SJSA1 (cell line): ENCODE data around the gene APPBP2. TPM values are rescaled to one million over a fixed set of nuclear protein-coding genes. Genes with fewer than 3 reads are reported as not detected.
"Not testable (repeated sequence)": the region's sequence is repeated elsewhere in the genome, so short reads cannot be mapped to it uniquely, and the experiment has no call there.

Source experiments
- DNase-seq, 2 experiments: peaks; one replicate each; pipeline ENCODE4 v3.0.0-alpha.2; 2015 to 2020; ENCODE audit warnings: low spot score in 2 of 2, low read depth in 1 of 2
- H3K27ac ChIP-seq: fragments of 250-450 bp; sonication (Bioruptor Pico); 2 replicates; pipeline ENCODE4 v1.5.1; 2020; ENCODE audit warnings: mild to moderate bottlenecking, moderate library complexity
- H3K27me3 ChIP-seq: fragments of 250-450 bp; sonication (Bioruptor Pico); replicated peaks from 2 replicates; pipeline ENCODE4 v1.5.1; 2020; ENCODE audit warnings: mild to moderate bottlenecking, moderate library complexity
- H3K36me3 ChIP-seq: fragments of 250-450 bp; sonication (Bioruptor Pico); 2 replicates; pipeline ENCODE4 v1.5.1; 2020; ENCODE audit warnings: mild to moderate bottlenecking
- H3K4me1 ChIP-seq: fragments of 250-450 bp; sonication (Bioruptor Pico); replicated peaks from 2 replicates; pipeline ENCODE4 v1.6.1; 2021; ENCODE audit warnings: mild to moderate bottlenecking
- H3K4me3 ChIP-seq: fragments of 250-450 bp; sonication (Bioruptor Pico); 2 replicates; pipeline ENCODE4 v1.5.1; 2020; ENCODE audit warnings: mild to moderate bottlenecking
- H3K9me3 ChIP-seq: fragments of 250-450 bp; sonication (Bioruptor Pico); replicated peaks from 2 replicates; pipeline ENCODE4 v1.5.1; 2020; ENCODE audit warnings: mild to moderate bottlenecking
- total RNA-seq: library from RNA; depleted of rRNA; stranded (reverse); fragments of >200 nt; shearing (Covaris generic); gene quantifications from 2 replicates; pipeline ENCODE4 v1.2.3, GENCODE V29; 2014

The APPBP2 gene
- total RNA-seq, 1 experiment from 2014 or later, result 49.4 TPM

GRCh38 chr17:60524463-60525327, 1.3 kb downstream of the APPBP2 start:
- DNase-seq, result peak; percentile 17 to 35
- Histone ChIP-seq H3K4me1 (peaks cover 13% of the 10 kb centered on the region), H3K36me3 (peaks cover 50% of the 10 kb centered on the region)

GRCh38 chr17:60523822-60524221, 2.2 kb downstream of the APPBP2 start:
- H3K27ac ChIP-seq, result no peak overlapping the region
- H3K4me3 ChIP-seq, result peak overlapping the region; percentile 93
- H3K9me3 ChIP-seq, result no peaks in the 10 kb centered on the region
- H3K4me1 ChIP-seq, result peaks cover 13% of the 10 kb centered on the region
- H3K27me3 ChIP-seq, result no peaks in the 10 kb centered on the region
- peaks cover 59% of the 10 kb centered on the region for H3K36me3 ChIP-seq
- DNase-seq, result no peak

More at GRCh38 chr17:60524463-60525327, 1.3 kb downstream of the APPBP2 start:
- Histone ChIP-seq H3K27me3 (no peaks in the 10 kb centered on the region), H3K4me3 (peak overlapping the region; percentile 93), H3K27ac (peak overlapping the region; percentile 90; the same call in 1 of the 2 replicates), H3K9me3 (no peaks in the 10 kb centered on the region)

GRCh38 chr17:60522889-60523626, 3.0 kb downstream of the APPBP2 start:
- peaks cover 13% of the 10 kb centered on the region for H3K4me1 ChIP-seq
- H3K27me3 ChIP-seq, result no peaks in the 10 kb centered on the region
- peaks cover 63% of the 10 kb centered on the region for H3K36me3 ChIP-seq
- peak in 1 of 2 experiments; percentile 4 for DNase-seq
- H3K27ac ChIP-seq, result no peak overlapping the region
- H3K4me3 ChIP-seq, result no peak overlapping the region
- no peaks in the 10 kb centered on the region for H3K9me3 ChIP-seq

GRCh38 chr17:60519795-60520194, 6.2 kb downstream of the APPBP2 start:
- no peak overlapping the region for H3K27ac ChIP-seq
- H3K36me3 ChIP-seq, result peaks cover 65% of the 10 kb centered on the region
- H3K27me3 ChIP-seq, result no peaks in the 10 kb centered on the region
- H3K4me1 ChIP-seq, result peaks cover 8% of the 10 kb centered on the region
- peak in 1 of 2 experiments; percentile 16 for DNase-seq
- H3K4me3 ChIP-seq, result no peak overlapping the region
- H3K9me3 ChIP-seq, result no peaks in the 10 kb centered on the region

- not testable (repeated sequence) for H3K9me3 ChIP-seq
- H3K36me3 ChIP-seq, result peaks cover 62% of the 10 kb centered on the region
- DNase-seq, result peak in 1 of 2 experiments; percentile 11
Measured at GRCh38 chr17:60515683-60516082, 10.4 kb downstream of the APPBP2 start.

GRCh38 chr17:60515199-60515598, 10.8 kb downstream of the APPBP2 start:
- H3K4me3 ChIP-seq, H3K27ac ChIP-seq, H3K9me3 ChIP-seq, H3K4me1 ChIP-seq, H3K27me3 ChIP-seq: not testable (repeated sequence)
- peak in 1 of 2 experiments; percentile 9 for DNase-seq
- peaks cover 60% of the 10 kb centered on the region for H3K36me3 ChIP-seq

More at GRCh38 chr17:60515683-60516082, 10.4 kb downstream of the APPBP2 start:
- not testable (repeated sequence) for H3K27me3 ChIP-seq, H3K27ac ChIP-seq, H3K4me1 ChIP-seq, H3K4me3 ChIP-seq

- no peaks in the 10 kb centered on the region for H3K9me3 ChIP-seq
- peaks cover 4% of the 10 kb centered on the region; the same call in 1 of the 2 replicates for H3K4me1 ChIP-seq
- no peak for DNase-seq
- no peak overlapping the region for H3K27ac ChIP-seq
- H3K27me3 ChIP-seq, result no peaks in the 10 kb centered on the region
- H3K36me3 ChIP-seq, result peaks cover 60% of the 10 kb centered on the region
- no peak overlapping the region for H3K4me3 ChIP-seq
Measured at GRCh38 chr17:60514500-60514899, 11.5 kb downstream of the APPBP2 start.

GRCh38 chr17:60514053-60514452, 12.0 kb downstream of the APPBP2 start:
- Histone ChIP-seq H3K9me3 (no peaks in the 10 kb centered on the region), H3K36me3 (peaks cover 55% of the 10 kb centered on the region), H3K4me1 (peaks cover 4% of the 10 kb centered on the region; the same call in 1 of the 2 replicates), H3K27me3 (no peaks in the 10 kb centered on the region), H3K4me3 (no peak overlapping the region), H3K27ac (no peak overlapping the region)
- DNase-seq, result peak in 1 of 2 experiments; percentile 19

- Histone ChIP-seq H3K27ac (no peak overlapping the region), H3K9me3 (no peaks in the 10 kb centered on the region), H3K36me3 (peaks cover 56% of the 10 kb centered on the region), H3K4me1 (peaks cover 4% of the 10 kb centered on the region; the same call in 1 of the 2 replicates), H3K27me3 (no peaks in the 10 kb centered on the region), H3K4me3 (no peak overlapping the region)
- DNase-seq, result peak in 1 of 2 experiments; percentile 33
Measured at GRCh38 chr17:60513014-60513413, 13.0 kb downstream of the APPBP2 start.

GRCh38 chr17:60510723-60511122, 15.3 kb downstream of the APPBP2 start:
- H3K36me3 ChIP-seq, result peaks cover 42% of the 10 kb centered on the region
- H3K4me1 ChIP-seq, result peaks cover 15% of the 10 kb centered on the region
- H3K4me3 ChIP-seq, result no peak overlapping the region
- no peaks in the 10 kb centered on the region for H3K27me3 ChIP-seq
- no peak for DNase-seq
- no peak overlapping the region for H3K27ac ChIP-seq
- H3K9me3 ChIP-seq, result no peaks in the 10 kb centered on the region

GRCh38 chr17:60510031-60510430, 16.0 kb downstream of the APPBP2 start:
- H3K36me3 ChIP-seq, result peaks cover 42% of the 10 kb centered on the region
- DNase-seq, result no peak
- no peaks in the 10 kb centered on the region for H3K9me3 ChIP-seq

GRCh38 chr17:60508384-60508980, 17.6 kb downstream of the APPBP2 start:
- H3K27me3 ChIP-seq, result no peaks in the 10 kb centered on the region
- H3K4me3 ChIP-seq, result no peak overlapping the region
- peaks cover 11% of the 10 kb centered on the region for H3K4me1 ChIP-seq
- no peaks in the 10 kb centered on the region for H3K9me3 ChIP-seq
- H3K27ac ChIP-seq, result no peak overlapping the region
- H3K36me3 ChIP-seq, result peaks cover 35% of the 10 kb centered on the region
- no peak for DNase-seq

More at GRCh38 chr17:60510031-60510430, 16.0 kb downstream of the APPBP2 start:
- Histone ChIP-seq H3K27ac (no peak overlapping the region), H3K4me3 (no peak overlapping the region), H3K4me1 (peaks cover 15% of the 10 kb centered on the region), H3K27me3 (no peaks in the 10 kb centered on the region)

GRCh38 chr17:60506312-60506711, 19.7 kb downstream of the APPBP2 start:
- H3K4me1 ChIP-seq, result peaks cover 11% of the 10 kb centered on the region
- no peak overlapping the region for H3K27ac ChIP-seq
- no peaks in the 10 kb centered on the region for H3K27me3 ChIP-seq
- H3K4me3 ChIP-seq, result no peak overlapping the region
- peaks cover 37% of the 10 kb centered on the region for H3K36me3 ChIP-seq
- peak in 1 of 2 experiments; percentile 29 for DNase-seq
- no peaks in the 10 kb centered on the region for H3K9me3 ChIP-seq
